Tibial nerve (tissue), 4 donors: ENCODE results near the gene FNBP1. TPM values are rescaled to one million over a fixed set of nuclear protein-coding genes. Genes with fewer than 3 reads are reported as not detected.

Source experiments
- DNase-seq, 2 donors: peaks; one replicate each; pipeline ENCODE4 v3.0.0-alpha.2; 2019; ENCODE audit warnings: low spot score in 2 of 2
- H3K27ac ChIP-seq, 4 donors: fragments of 200-600 bp; sonication (generic) in 3 of 4; one replicate each; pipeline ENCODE4 v1.5.1; 2017 to 2019; ENCODE audit warnings: mild to moderate bottlenecking in 1 of 4
- H3K27me3 ChIP-seq, 2 donors: fragments of 200-600 bp; sonication (generic) in 1 of 2; one replicate each; pipeline versions ENCODE4 v1.5.1 to v1.6.0; 2017 to 2019
- H3K36me3 ChIP-seq, 3 donors: fragments of 200-600 bp; sonication (generic); one replicate each; pipeline ENCODE4 v1.5.1; 2018 to 2019
- H3K4me1 ChIP-seq, 4 donors: fragments of 200-600 bp; sonication (generic) in 3 of 4; one replicate each; pipeline ENCODE4 v1.5.1; 2017 to 2019
- H3K4me3 ChIP-seq, 4 donors: fragments of 200-600 bp; sonication (generic) in 3 of 4; one replicate each; pipeline ENCODE4 v1.5.1; 2017 to 2019; ENCODE audit warnings: mild to moderate bottlenecking in 1 of 4, moderate library complexity in 1 of 4
- H3K9me3 ChIP-seq, 4 donors: fragments of 200-600 bp; sonication (generic) in 3 of 4; one replicate each; pipeline ENCODE4 v1.5.1; 2017 to 2019
- EP300 ChIP-seq, 2 donors: sonication (generic); formaldehyde crosslinking; IDR thresholded peaks; one replicate each; pipeline ENCODE4 v1.6.1; 2017; ENCODE audit warnings: antibody characterized with exemption in 2 of 2, mild to moderate bottlenecking in 1 of 2
- POLR2A ChIP-seq, 2 donors: fragments of 450-650 bp; IDR thresholded peaks; one replicate each; pipeline ENCODE4 v1.6.1; 2017; ENCODE audit warnings: antibody characterized with exemption in 2 of 2, mild to moderate bottlenecking in 2 of 2, moderate library complexity in 2 of 2
- WGBS, 2 donors: methylation state at CpG; one replicate each; pipeline ENCODE4 v1.1.5; 2018; 5-methylcytosine and 5-hydroxymethylcytosine counted together
- total RNA-seq, 4 donors: library from RNA; depleted of rRNA; stranded (reverse); fragments of >200 nt; gene quantifications; one replicate each; pipeline ENCODE4 v1.1.0, GENCODE V29; 2016
- TF ChIP-seq, protein P1 (sequence below), 5 experiments: fragments of 200-600 bp in 3 of 5; fragments of 450-650 bp in 2 of 5; sonication (generic) in 3 of 5; IDR thresholded peaks; one replicate each; pipeline ENCODE4 v1.5.1; 2016 to 2019; ENCODE audit warnings: antibody characterized with exemption in 5 of 5, mild to moderate bottlenecking in 3 of 5, moderate library complexity in 2 of 5

The FNBP1 gene
- total RNA-seq, 4 donors from 2014 or later = 77.0 to 114 (median 86.4) TPM

DNA sequence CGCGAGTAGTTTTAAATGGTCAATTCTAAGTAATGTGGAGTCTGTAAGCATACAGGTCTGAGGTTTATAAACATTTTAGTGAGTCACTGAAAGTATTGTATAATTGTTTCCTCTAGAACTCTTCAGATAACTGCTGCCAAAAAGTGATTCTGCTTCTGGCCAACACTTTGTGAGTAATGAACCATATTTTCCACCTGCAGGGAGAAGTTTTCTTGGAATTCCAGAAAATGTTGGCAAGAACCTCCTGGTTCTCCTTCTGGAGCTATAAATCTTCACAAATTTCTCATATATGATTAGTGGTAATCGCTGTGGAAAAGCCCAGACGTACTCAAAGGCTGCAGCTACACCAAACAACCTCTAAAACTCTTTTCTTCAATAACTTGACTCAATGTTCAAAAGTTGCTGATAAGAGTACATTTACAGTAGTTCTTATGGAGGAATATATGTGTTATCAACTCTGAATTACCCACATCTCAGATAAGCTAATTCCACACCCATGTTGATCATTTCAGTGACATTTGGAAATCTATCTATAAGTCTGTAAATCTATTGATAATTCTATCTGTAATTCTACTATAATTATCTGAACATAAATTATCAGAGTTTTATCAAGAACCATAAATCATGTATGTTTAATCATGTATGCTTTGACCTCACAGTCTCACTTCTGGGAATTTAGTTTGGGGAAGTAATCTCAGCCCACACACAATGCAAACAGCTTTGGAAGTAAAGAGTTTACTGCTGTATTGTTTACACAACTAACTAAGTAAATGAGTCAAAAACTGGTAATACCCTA, 74.1 kb downstream of the FNBP1 start:
- no peak for DNase-seq
- no peaks in the 10 kb centered on the region for H3K9me3 ChIP-seq
- 41 to 54% methylated on average over 4 of the region's 4 CpGs for WGBS, 2 donors
- peaks cover 0 to 60% (median 23%) of the 10 kb centered on the region in 4 donors for H3K4me1 ChIP-seq
- H3K27ac ChIP-seq = peak overlapping the region; percentile 20 to 74 (median 54)
- TF ChIP-seq POLR2A (IDR thresholded peaks at IDR 0.05) (no peak), EP300 (IDR thresholded peaks at IDR 0.05) (peak; percentile 59 to 83)
- TF ChIP-seq, protein P1, sequence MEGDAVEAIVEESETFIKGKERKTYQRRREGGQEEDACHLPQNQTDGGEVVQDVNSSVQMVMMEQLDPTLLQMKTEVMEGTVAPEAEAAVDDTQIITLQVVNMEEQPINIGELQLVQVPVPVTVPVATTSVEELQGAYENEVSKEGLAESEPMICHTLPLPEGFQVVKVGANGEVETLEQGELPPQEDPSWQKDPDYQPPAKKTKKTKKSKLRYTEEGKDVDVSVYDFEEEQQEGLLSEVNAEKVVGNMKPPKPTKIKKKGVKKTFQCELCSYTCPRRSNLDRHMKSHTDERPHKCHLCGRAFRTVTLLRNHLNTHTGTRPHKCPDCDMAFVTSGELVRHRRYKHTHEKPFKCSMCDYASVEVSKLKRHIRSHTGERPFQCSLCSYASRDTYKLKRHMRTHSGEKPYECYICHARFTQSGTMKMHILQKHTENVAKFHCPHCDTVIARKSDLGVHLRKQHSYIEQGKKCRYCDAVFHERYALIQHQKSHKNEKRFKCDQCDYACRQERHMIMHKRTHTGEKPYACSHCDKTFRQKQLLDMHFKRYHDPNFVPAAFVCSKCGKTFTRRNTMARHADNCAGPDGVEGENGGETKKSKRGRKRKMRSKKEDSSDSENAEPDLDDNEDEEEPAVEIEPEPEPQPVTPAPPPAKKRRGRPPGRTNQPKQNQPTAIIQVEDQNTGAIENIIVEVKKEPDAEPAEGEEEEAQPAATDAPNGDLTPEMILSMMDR (IDR thresholded peaks at IDR 0.05) = peak in 1 of 5 experiments; percentile 31
- peaks cover 0 to 16% (median 0%) of the 10 kb centered on the region in 3 donors for H3K36me3 ChIP-seq
- H3K4me3 ChIP-seq = no peak overlapping the region
- no peaks in the 10 kb centered on the region for H3K27me3 ChIP-seq

DNA sequence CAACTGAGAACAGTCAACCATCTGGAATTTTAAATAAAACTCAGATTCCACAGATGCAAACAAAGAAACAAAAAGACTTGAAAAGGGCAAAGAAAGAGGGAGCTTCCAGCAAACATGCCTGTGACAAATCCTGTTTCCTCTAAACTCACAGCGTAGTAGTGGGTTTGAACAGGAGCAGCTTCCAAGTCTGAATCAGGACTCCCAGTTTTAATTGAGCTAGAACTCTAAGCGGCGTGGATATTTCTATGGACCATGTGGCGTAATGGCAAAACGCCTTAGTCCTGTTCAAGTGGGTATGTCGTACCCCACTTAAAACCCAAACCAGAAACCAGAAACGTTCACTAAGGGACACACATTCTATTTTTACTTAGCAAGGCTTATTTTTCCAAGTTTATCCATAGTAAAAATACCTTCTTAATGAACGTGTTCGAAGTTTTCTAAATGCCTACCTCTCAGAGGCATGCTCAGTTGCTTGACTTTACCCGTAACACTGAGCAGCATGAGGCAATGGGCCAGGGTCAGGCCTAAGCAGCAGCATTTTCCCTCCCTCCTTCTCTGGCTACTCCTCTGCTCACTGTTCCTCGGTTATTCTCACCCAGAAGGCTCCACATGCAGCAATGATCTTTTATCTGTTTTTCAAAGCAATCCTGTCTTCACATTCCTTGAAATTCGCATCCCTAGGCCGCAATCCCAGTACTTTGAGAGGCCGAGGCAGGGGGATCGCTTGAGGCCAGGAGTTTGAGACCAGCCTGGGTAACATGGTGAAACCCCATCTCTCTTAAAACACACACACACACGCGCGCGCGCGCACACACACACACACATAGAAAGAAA, 77.9 kb downstream of the FNBP1 start:
- peak overlapping the region; percentile 81 to 95 (median 94) for H3K27ac ChIP-seq
- H3K36me3 ChIP-seq = no peaks in the 10 kb centered on the region
- TF ChIP-seq EP300 (IDR thresholded peaks at IDR 0.05) = peak in 1 of 2 donors; percentile 14
- peak in 1 of 2 donors; percentile 8 for TF ChIP-seq POLR2A (IDR thresholded peaks at IDR 0.05)
- TF ChIP-seq, protein P1 (IDR thresholded peaks at IDR 0.05) = no peak
- no peaks in the 10 kb centered on the region for H3K9me3 ChIP-seq
- WGBS, 2 donors = 65 to 67% methylated on average over 21 of the region's 21 CpGs
- H3K4me3 ChIP-seq = no peak overlapping the region
- H3K27me3 ChIP-seq = no peaks in the 10 kb centered on the region
- no peak for DNase-seq
- H3K4me1 ChIP-seq = peaks cover 0 to 77% (median 34%) of the 10 kb centered on the region in 4 donors

DNA sequence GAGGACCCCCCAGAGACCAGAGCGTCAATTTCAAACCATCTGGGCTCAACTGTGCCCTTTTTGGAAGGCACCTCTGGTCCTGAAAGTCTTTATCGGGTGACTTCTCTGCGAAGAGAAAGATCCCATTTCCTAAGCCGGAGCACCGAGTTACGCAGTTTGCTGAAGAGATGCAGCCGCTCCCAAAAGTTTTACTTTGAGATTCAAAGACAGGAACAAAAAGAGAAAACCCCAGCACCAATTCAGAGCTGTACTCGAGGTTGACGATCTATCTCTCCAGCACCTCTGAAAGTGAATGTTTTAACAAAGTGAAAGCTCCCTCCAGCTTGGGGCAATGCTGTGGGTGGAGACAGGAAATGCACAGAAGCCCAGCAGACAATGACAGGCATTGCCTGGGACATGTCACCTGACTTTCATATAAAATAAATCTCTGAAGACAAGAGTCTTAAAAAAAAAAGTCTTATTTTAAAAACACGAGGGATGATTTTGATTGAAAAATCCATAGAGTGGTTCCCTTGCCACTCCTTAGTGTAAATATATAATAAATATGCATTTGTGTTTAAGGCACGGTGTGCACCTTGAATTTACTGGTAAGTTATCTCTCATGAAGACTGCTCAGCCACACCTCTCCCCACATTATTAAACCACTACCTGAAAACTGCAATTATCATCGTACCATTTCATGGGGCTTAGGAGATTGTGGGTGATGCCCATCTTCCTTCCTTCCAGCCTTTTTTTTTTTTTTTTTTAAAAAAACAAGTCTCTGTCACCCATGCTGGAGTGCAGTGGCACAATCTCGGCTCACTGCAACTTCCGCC, 79.9 kb downstream of the FNBP1 start:
- H3K36me3 ChIP-seq = peaks cover 0 to 6% (median 0%) of the 10 kb centered on the region in 3 donors
- no peaks in the 10 kb centered on the region for H3K27me3 ChIP-seq
- H3K9me3 ChIP-seq = no peaks in the 10 kb centered on the region
- WGBS, 2 donors = 18 to 25% methylated on average over 14 of the region's 14 CpGs
- peak in 1 of 2 donors; percentile 64 for DNase-seq
- H3K27ac ChIP-seq = peak overlapping the region; percentile 81 to 95 (median 94)
- peak overlapping the region; percentile 36 to 54 (median 46) for H3K4me3 ChIP-seq
- TF ChIP-seq EP300 (IDR thresholded peaks at IDR 0.05) (peak; percentile 48 to 85), POLR2A (IDR thresholded peaks at IDR 0.05) (peak; percentile 45 to 55)
- TF ChIP-seq, protein P1 (IDR thresholded peaks at IDR 0.05) = no peak
- peaks cover 0 to 60% (median 26%) of the 10 kb centered on the region in 4 donors for H3K4me1 ChIP-seq

DNA sequence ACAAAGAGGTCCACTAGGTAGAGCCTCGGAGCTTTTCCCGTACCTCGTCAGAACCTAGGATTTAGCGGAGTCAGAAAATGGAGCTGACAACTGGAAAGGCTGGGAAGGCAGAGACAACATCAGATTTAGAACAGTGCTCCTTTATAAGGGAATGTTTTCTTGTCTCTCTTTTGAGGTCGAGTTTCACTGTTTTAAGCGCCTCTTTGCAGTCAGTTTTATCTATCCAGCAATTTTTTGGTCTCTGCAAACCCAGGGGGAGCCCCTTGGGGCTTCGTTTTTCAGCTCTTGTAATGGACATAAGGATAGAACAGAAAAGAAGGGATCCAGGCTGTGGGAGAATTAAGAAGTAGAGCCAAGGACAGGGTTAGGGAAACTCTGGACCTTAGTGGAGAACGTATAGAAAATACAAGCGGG, 80.5 kb downstream of the FNBP1 start:
- no peaks in the 10 kb centered on the region for H3K27me3 ChIP-seq
- peak overlapping the region; percentile 36 to 54 (median 46) for H3K4me3 ChIP-seq
- DNase-seq = no peak
- TF ChIP-seq EP300 (IDR thresholded peaks at IDR 0.05) = no peak
- peak overlapping the region; percentile 81 to 95 (median 94) for H3K27ac ChIP-seq
- H3K9me3 ChIP-seq = no peaks in the 10 kb centered on the region
- 17 to 24% methylated on average over 9 of the region's 9 CpGs for WGBS, 2 donors
- H3K4me1 ChIP-seq = peaks cover 0 to 57% (median 26%) of the 10 kb centered on the region in 4 donors
- peaks cover 0 to 13% (median 0%) of the 10 kb centered on the region in 3 donors for H3K36me3 ChIP-seq

DNA sequence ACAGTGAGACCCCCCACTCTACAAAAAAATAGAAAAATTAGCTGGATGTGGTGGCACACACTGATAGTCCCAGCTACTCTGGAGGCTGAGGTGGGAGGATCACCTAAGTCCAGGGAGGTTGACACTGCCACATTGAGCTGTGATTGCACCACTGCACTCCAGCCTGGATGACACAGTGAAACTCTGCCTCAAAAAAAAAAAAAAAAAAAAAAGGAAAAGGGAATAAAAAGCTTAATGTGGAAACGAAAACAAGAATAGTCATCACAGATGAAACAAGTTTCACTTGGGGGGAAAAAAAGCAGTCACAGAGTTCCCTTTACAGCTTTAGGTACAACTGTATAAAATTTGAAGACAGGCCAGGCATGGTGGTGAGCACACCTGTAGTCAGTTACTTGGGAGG, 84.2 kb downstream of the FNBP1 start:
- Histone ChIP-seq H3K36me3 (peaks cover 0 to 34% (median 0%) of the 10 kb centered on the region in 3 donors), H3K4me3 (no peak overlapping the region), H3K9me3 (no peaks in the 10 kb centered on the region), H3K27ac (peak overlapping the region in 2 of 4 donors; percentile 26 to 51), H3K4me1 (peaks cover 0 to 41% (median 16%) of the 10 kb centered on the region in 4 donors), H3K27me3 (no peaks in the 10 kb centered on the region)
- no peak for DNase-seq
- TF ChIP-seq EP300 (IDR thresholded peaks at IDR 0.05) (no peak), POLR2A (IDR thresholded peaks at IDR 0.05) (no peak)
- TF ChIP-seq, protein P1 (IDR thresholded peaks at IDR 0.05) = no peak
- WGBS, 2 donors = 50 to 68% methylated on average over 1 of the region's 1 CpG
